HepG2 (cell line): ENCODE measurements around the gene KISS1. TPM values are rescaled to one million over a fixed set of nuclear protein-coding genes. Genes with fewer than 3 reads are reported as not detected.

Experiments
- ATAC-seq: fragments of 200-7000 bp; cut with Tn5 transposase; 3 replicates; pipeline ENCODE4 v1.9.1; 2020; ENCODE audit warnings: mild to moderate bottlenecking, moderate library complexity
- BruUV-seq: library from RNA; stranded (reverse); fragments of 400-500 nt; replicated peaks from 2 replicates; lab custom pipeline; 2021; lab: Mats Ljungman, UMichigan
- CTCF ChIA-PET: fragments of 300-600 bp; formaldehyde crosslinking; extraction: SDS; loops from one replicate; lab custom pipeline; 2021; ENCODE audit warnings: low total read pairs, inconsistent platforms, low intra/inter-chr PET ratio; lab: Yijun Ruan, JAX
- POLR2A ChIA-PET: fragments of 350-600 bp; sonication (Branson Sonifier 250); formaldehyde crosslinking; loops from one replicate; lab custom pipeline; 2020; ENCODE audit warnings: antibody characterized with exemption, inconsistent platforms; lab: Yijun Ruan, JAX
- DNase-seq: peaks from one replicate; pipeline ENCODE4 v3.0.0-alpha.2; 2015; ENCODE audit warnings: low spot score
- FAIRE-seq: peaks from 3 replicates; lab custom pipeline; 2011; peaks lifted over from hg19 to GRCh38; lab: Jason Lieb, UNC
- H2AFZ ChIP-seq: one replicate; pipeline ENCODE4 v1.6.1; 2011; ENCODE audit warnings: low read length, inconsistent platforms
- H3K27ac ChIP-seq: fragments of 300-600 bp; 3 replicates; pipeline ENCODE4 v1.8.0; 2011; ENCODE audit warnings: mixed run types, mild to moderate bottlenecking, mixed read lengths, low read length, inconsistent platforms; ENCODE audit not compliant: insufficient read depth; ENCODE audit errors: extremely low read length
- H3K27me3 ChIP-seq, 2 experiments: fragments of 200-600 bp in 1 of 2; 2 replicates in 1 of 2; 3 replicates in 1 of 2; pipeline versions ENCODE4 v1.6.0 to v1.8.0; 2011; ENCODE audit warnings: low read length in 2 of 2, mild to moderate bottlenecking in 2 of 2, moderate library complexity in 2 of 2, inconsistent platforms in 1 of 2; ENCODE audit not compliant: insufficient read depth in 2 of 2, control insufficient read depth in 1 of 2
- H3K36me3 ChIP-seq, 2 experiments: fragments of 200-600 bp in 1 of 2; replicated peaks in 1 of 2; 2 replicates in 1 of 2; 3 replicates in 1 of 2; pipeline versions ENCODE4 v1.5.1 to v1.8.0; 2011; ENCODE audit warnings: low read length in 2 of 2, inconsistent platforms in 1 of 2; ENCODE audit not compliant: insufficient read depth in 2 of 2, control insufficient read depth in 1 of 2
- H3K4me1 ChIP-seq: 2 replicates; pipeline ENCODE4 v1.5.1; 2012; ENCODE audit warnings: low read length, inconsistent platforms; ENCODE audit not compliant: insufficient read depth
- H3K4me2 ChIP-seq: 2 replicates; pipeline ENCODE4 v1.6.0; 2011; ENCODE audit warnings: low read depth, low read length, inconsistent platforms
- H3K4me3 ChIP-seq, 3 experiments: fragments of 200-600 bp in 1 of 3; sonication (generic), shearing (Covaris generic) in 1 of 3; replicated peaks in 1 of 3; 2 replicates each; pipeline ENCODE4 v1.5.1; 2011 to 2016; ENCODE audit warnings: low read length in 3 of 3, inconsistent platforms in 2 of 3, low read depth in 2 of 3, mild to moderate bottlenecking in 2 of 3, control low read depth in 1 of 3, mixed read lengths in 1 of 3; ENCODE audit not compliant: insufficient read depth in 1 of 3
- H3K79me2 ChIP-seq: one replicate; pipeline ENCODE4 v1.6.1; 2011; ENCODE audit warnings: low read length, inconsistent platforms; ENCODE audit not compliant: insufficient read depth
- H3K9ac ChIP-seq: 2 replicates; pipeline ENCODE4 v1.6.0; 2011; ENCODE audit warnings: mild to moderate bottlenecking, low read depth, low read length, inconsistent platforms; ENCODE audit not compliant: insufficient read depth
- H3K9me3 ChIP-seq: 2 replicates; pipeline ENCODE4 v1.5.1; 2012; ENCODE audit warnings: mild to moderate bottlenecking, low read length
- H4K20me1 ChIP-seq: 2 replicates; pipeline ENCODE4 v1.6.0; 2011; ENCODE audit warnings: inconsistent platforms, mild to moderate bottlenecking, low read length, moderate library complexity; ENCODE audit not compliant: insufficient read depth
- BHLHE40 ChIP-seq: IDR thresholded peaks from 2 replicates; pipeline ENCODE4 v1.6.1; 2011; ENCODE audit warnings: low read length, improper control_type of control experiment
- CBFB ChIP-seq: sonication (generic); formaldehyde crosslinking; IDR thresholded peaks from 2 replicates; pipeline ENCODE4 v1.4.0; 2020; ENCODE audit warnings: missing genetic modification reagents
- GTF2F1 ChIP-seq: fragments of 150-350 bp; IDR thresholded peaks from 2 replicates; pipeline ENCODE4 v1.6.1; 2014; ENCODE audit warnings: low read length
- LCORL ChIP-seq, 2 experiments: fragments of 450-650 bp in 1 of 2; sonication (generic) in 1 of 2; formaldehyde crosslinking in 1 of 2; IDR thresholded peaks; 2 replicates each; pipeline versions ENCODE4 v1.5.0 to v1.6.1; 2017 to 2020; ENCODE audit warnings: antibody characterized with exemption in 1 of 2, missing genetic modification reagents in 1 of 2
- POLR2A ChIP-seq, 2 experiments: IDR thresholded peaks; 2 replicates each; pipeline ENCODE4 v1.6.1; 2011; ENCODE audit warnings: low read depth in 2 of 2, low read length in 2 of 2, mild to moderate bottlenecking in 1 of 2, moderate library complexity in 1 of 2; ENCODE audit not compliant: insufficient read depth in 1 of 2
- RBFOX2 ChIP-seq: fragments of 200-400 bp; formaldehyde crosslinking; IDR thresholded peaks from 2 replicates; pipeline ENCODE4 v1.6.1; 2017; ENCODE audit warnings: low read depth, mild to moderate bottlenecking, low read length
- SNAPC2 ChIP-seq: sonication (generic); formaldehyde crosslinking; IDR thresholded peaks from 2 replicates; pipeline ENCODE4 v1.8.1; 2022; ENCODE audit warnings: mild to moderate bottlenecking, missing genetic modification reagents
- SRY ChIP-seq: sonication (generic); formaldehyde crosslinking; IDR thresholded peaks from 2 replicates; pipeline ENCODE4 v1.8.0; 2022; ENCODE audit warnings: mild to moderate bottlenecking, missing genetic modification reagents
- ZNF232 ChIP-seq: sonication (generic); formaldehyde crosslinking; IDR thresholded peaks from 2 replicates; pipeline ENCODE4 v1.4.0; 2020; ENCODE audit warnings: missing genetic modification reagents, borderline replicate concordance
- ZNF264 ChIP-seq: sonication (generic); formaldehyde crosslinking; IDR thresholded peaks from 2 replicates; pipeline ENCODE4 v1.4.0; 2020; ENCODE audit warnings: missing genetic modification reagents
- ZNF496 ChIP-seq: sonication (generic); formaldehyde crosslinking; IDR thresholded peaks from 2 replicates; pipeline ENCODE4 v1.8.1; 2023; ENCODE audit warnings: mild to moderate bottlenecking, moderate library complexity, missing genetic modification reagents; ENCODE audit not compliant: insufficient replicate concordance
- ZNF678 ChIP-seq: sonication (generic); formaldehyde crosslinking; IDR thresholded peaks from 2 replicates; pipeline ENCODE4 v1.4.0; 2020; ENCODE audit warnings: mild to moderate bottlenecking, missing genetic modification reagents
- ZNF7 ChIP-seq: IDR thresholded peaks from 2 replicates; pipeline ENCODE4 v1.6.1; 2016; ENCODE audit warnings: missing biosample characterization, missing genetic modification reagents
- ZNF724P ChIP-seq: sonication (generic); formaldehyde crosslinking; IDR thresholded peaks from 2 replicates; pipeline ENCODE4 v1.8.0; 2022; ENCODE audit warnings: missing genetic modification reagents, borderline replicate concordance
- ZNF766 ChIP-seq: sonication (generic); formaldehyde crosslinking; IDR thresholded peaks from 2 replicates; pipeline ENCODE4 v1.5.0; 2020; ENCODE audit warnings: missing genetic modification reagents, borderline replicate concordance
- ZNF792 ChIP-seq: IDR thresholded peaks from 2 replicates; pipeline ENCODE4 v1.6.1; 2016
- ZNF850 ChIP-seq: sonication (generic); formaldehyde crosslinking; conservative IDR thresholded peaks from 2 replicates; pipeline ENCODE4 v1.9.0; 2021; ENCODE audit warnings: mild to moderate bottlenecking, missing genetic modification reagents
- ZSCAN30 ChIP-seq: sonication (generic); formaldehyde crosslinking; IDR thresholded peaks from 2 replicates; pipeline ENCODE4 v1.5.0; 2020; ENCODE audit warnings: mild to moderate bottlenecking, missing genetic modification reagents
- WGBS: methylation state at CpG from one replicate; pipeline ENCODE4 v1.1.6; 2017; ENCODE audit warnings: low lambda C conversion rate; 5-methylcytosine and 5-hydroxymethylcytosine counted together
- in situ Hi-C: cut with HindIII; loops from 2 replicates; pipeline ENCODE4 v1.10.0; 2017; ENCODE audit warnings: low pct_unique_long_range_greater_than_20kb; ENCODE audit not compliant: extremely low pct_ligation_motif_present
- intact Hi-C: fragments of 100-400 bp; cut with micrococcal nuclease; formaldehyde crosslinking; loops from one replicate; pipeline ENCODE4 v1.10.0; 2022; ENCODE audit not compliant: unreplicated experiment
- polyA plus RNA-seq, 8 experiments: library from polyadenylated mRNA; depleted of rRNA in 3 of 8; stranded (reverse) in 7 of 8; unstranded in 1 of 8; fragments of >200 nt; fragmentation: Illumina TruSeq in 4 of 8; extraction: Trizol in 4 of 8; gene quantifications; 2 replicates each; pipeline versions ENCODE4 v1.2.1 to v1.2.3, GENCODE V29; 2011 to 2016; ENCODE audit warnings: low read depth in 4 of 8, missing spikeins in 1 of 8, mixed read lengths in 1 of 8; ENCODE audit not compliant: insufficient read depth in 1 of 8
- total RNA-seq, 5 experiments: library from RNA; depleted of rRNA; stranded (reverse); fragments of >200 nt; fragmentation: Illumina TruSeq; extraction: Trizol; gene quantifications; 2 replicates each; pipeline ENCODE4 v1.2.3, GENCODE V29; 2016; ENCODE audit warnings: low read depth in 1 of 5
- TF ChIP-seq, protein P1 (sequence below): sonication (generic); formaldehyde crosslinking; IDR thresholded peaks from 2 replicates; pipeline ENCODE4 v1.4.0; 2020; ENCODE audit warnings: missing genetic modification reagents
- TF ChIP-seq, protein P2 (sequence below): sonication (generic); formaldehyde crosslinking; IDR thresholded peaks from 2 replicates; pipeline ENCODE4 v1.5.0; 2020; ENCODE audit warnings: missing genetic modification reagents
- TF ChIP-seq, protein P3 (sequence below): sonication (generic); formaldehyde crosslinking; IDR thresholded peaks from 2 replicates; pipeline ENCODE4 v1.4.0; 2020; ENCODE audit warnings: missing genetic modification reagents

KISS1 gene
- total and polyA plus RNA-seq, 2 of the 13 experiments (the other 11 are each of a cell fraction or from before 2014, with no cell fraction given): 0.24 to 0.80 TPM

DNA sequence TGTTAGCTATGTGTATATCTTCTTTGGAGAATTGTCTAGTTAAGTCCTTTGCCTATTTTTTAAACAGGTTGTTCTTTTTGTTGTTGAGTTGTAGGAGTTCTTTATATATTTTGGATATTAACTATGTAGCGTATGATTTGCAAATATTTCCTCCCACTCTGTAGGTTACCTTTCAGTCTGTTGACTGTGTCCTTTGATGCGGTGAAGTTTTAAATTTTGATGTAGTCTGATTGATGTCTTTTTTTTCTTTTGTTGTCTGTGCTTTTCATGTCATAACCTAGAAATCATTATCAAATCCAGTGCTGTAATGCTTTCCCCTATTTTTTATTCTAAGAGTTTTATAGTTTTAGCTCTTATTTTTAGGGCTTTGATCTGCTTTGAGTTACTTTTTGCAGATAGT lies 8.7 kb upstream of the KISS1 start (continued):
- TF ChIP-seq LCORL (IDR thresholded peaks at IDR 0.05) (no peak), LCORL (CRISPR knock-in tag; IDR thresholded peaks at IDR 0.05) (no peak), SNAPC2 (CRISPR knock-in tag) (no peak), GTF2F1 (no peak)

DNA sequence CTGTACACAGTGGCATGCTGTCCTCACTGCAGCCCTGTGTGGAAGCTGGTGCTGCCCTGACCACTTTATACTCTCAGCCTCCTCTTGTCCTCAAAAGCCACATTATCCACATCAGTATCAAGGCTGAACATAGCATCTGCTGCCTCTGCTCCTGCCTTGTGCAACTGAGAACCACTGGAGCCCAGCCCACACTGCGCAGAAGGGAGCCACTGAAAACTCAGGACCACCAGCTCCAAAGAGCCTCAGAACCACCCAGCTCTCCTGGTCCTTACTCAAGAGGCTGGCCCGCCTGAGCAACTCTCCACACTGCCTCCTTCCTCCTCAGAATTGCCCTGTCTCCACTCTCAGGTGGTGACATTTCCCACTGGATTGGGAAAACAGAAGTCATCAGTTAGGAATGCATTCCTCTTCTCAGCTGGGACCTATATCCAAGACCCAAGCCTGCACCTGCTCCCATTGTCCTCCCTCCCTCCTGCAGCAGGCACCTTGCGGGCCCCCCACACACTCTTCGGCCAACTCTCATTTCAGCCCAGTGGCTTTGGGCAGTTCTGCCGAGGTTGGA lies 7.0 kb upstream of the KISS1 start:
- H2AFZ ChIP-seq: no peak overlapping the region
- H3K4me2 ChIP-seq: no peak overlapping the region
- no peaks in the 10 kb centered on the region for H3K9me3 ChIP-seq
- DNase-seq (no peak), FAIRE-seq (no peak), ATAC-seq (no peak)
- in situ Hi-C loops (loop anchor here (10.0 kb wide), 1 partner anchor 338 kb away; the partner anchor contains the start of gene SNRPE), intact Hi-C loops (no loop called here)
- peaks cover 9% of the 10 kb centered on the region for H3K4me1 ChIP-seq
- no peak for TF ChIP-seq ZNF792 (CRISPR knock-in tag)
- no peak for TF ChIP-seq RBFOX2
- TF ChIP-seq, protein P1, sequence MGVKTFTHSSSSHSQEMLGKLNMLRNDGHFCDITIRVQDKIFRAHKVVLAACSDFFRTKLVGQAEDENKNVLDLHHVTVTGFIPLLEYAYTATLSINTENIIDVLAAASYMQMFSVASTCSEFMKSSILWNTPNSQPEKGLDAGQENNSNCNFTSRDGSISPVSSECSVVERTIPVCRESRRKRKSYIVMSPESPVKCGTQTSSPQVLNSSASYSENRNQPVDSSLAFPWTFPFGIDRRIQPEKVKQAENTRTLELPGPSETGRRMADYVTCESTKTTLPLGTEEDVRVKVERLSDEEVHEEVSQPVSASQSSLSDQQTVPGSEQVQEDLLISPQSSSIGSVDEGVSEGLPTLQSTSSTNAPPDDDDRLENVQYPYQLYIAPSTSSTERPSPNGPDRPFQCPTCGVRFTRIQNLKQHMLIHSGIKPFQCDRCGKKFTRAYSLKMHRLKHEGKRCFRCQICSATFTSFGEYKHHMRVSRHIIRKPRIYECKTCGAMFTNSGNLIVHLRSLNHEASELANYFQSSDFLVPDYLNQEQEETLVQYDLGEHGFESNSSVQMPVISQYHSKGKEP (CRISPR knock-in tag): no peak
- TF ChIP-seq, protein P2, sequence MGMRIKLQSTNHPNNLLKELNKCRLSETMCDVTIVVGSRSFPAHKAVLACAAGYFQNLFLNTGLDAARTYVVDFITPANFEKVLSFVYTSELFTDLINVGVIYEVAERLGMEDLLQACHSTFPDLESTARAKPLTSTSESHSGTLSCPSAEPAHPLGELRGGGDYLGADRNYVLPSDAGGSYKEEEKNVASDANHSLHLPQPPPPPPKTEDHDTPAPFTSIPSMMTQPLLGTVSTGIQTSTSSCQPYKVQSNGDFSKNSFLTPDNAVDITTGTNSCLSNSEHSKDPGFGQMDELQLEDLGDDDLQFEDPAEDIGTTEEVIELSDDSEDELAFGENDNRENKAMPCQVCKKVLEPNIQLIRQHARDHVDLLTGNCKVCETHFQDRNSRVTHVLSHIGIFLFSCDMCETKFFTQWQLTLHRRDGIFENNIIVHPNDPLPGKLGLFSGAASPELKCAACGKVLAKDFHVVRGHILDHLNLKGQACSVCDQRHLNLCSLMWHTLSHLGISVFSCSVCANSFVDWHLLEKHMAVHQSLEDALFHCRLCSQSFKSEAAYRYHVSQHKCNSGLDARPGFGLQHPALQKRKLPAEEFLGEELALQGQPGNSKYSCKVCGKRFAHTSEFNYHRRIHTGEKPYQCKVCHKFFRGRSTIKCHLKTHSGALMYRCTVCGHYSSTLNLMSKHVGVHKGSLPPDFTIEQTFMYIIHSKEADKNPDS: no peak
- TF ChIP-seq ZNF496 (CRISPR knock-in tag): no peak
- TF ChIP-seq, protein P3, sequence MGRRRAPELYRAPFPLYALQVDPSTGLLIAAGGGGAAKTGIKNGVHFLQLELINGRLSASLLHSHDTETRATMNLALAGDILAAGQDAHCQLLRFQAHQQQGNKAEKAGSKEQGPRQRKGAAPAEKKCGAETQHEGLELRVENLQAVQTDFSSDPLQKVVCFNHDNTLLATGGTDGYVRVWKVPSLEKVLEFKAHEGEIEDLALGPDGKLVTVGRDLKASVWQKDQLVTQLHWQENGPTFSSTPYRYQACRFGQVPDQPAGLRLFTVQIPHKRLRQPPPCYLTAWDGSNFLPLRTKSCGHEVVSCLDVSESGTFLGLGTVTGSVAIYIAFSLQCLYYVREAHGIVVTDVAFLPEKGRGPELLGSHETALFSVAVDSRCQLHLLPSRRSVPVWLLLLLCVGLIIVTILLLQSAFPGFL (CRISPR knock-in tag): no peak
- TF ChIP-seq ZSCAN30 (CRISPR knock-in tag): no peak
- TF ChIP-seq ZNF264: no peak
- TF ChIP-seq ZNF678 (CRISPR knock-in tag): no peak
- no peak for TF ChIP-seq ZNF7 (CRISPR knock-in tag)
- TF ChIP-seq ZNF232 (CRISPR knock-in tag): no peak
- TF ChIP-seq ZNF850 (CRISPR knock-in tag): no peak
- no peak for TF ChIP-seq ZNF724P
- TF ChIP-seq POLR2A (IDR thresholded peaks at IDR 0.05; ENCODE audit: insufficient read depth in 1 of 2, low read depth in 2 of 2, low read length in 2 of 2): no peak
- no peak for TF ChIP-seq ZNF766 (CRISPR knock-in tag)
- TF ChIP-seq CBFB: no peak
- TF ChIP-seq SRY (CRISPR knock-in tag): no peak
- TF ChIP-seq BHLHE40: no peak
- H3K4me3 ChIP-seq: no peak overlapping the region
- no TSS peak for BruUV-seq
- peaks cover 6% of the 10 kb centered on the region; the same call in 1 of the 2 replicates for H4K20me1 ChIP-seq
- H3K9ac ChIP-seq: no peak overlapping the region
- no peaks in the 10 kb centered on the region for H3K27me3 ChIP-seq
- ChIA-PET CTCF (no interaction called here), POLR2A (no interaction called here)
- 95% methylated on average over 4 of the region's 5 CpGs for WGBS
- H3K27ac ChIP-seq: no peak overlapping the region
- peaks cover 4% of the 10 kb centered on the region for H3K79me2 ChIP-seq
- no peaks in the 10 kb centered on the region; a peak in 2 of 5 replicates for H3K36me3 ChIP-seq
